HS-5 (cell line): Measurements from ENCODE around the gene SLC22A23.

ENCODE experiments used
- DNase-seq: peaks from one replicate; pipeline ENCODE4 v3.0.0-alpha.2; 2012; ENCODE audit warnings: low read depth

SLC22A23 gene

DNA sequence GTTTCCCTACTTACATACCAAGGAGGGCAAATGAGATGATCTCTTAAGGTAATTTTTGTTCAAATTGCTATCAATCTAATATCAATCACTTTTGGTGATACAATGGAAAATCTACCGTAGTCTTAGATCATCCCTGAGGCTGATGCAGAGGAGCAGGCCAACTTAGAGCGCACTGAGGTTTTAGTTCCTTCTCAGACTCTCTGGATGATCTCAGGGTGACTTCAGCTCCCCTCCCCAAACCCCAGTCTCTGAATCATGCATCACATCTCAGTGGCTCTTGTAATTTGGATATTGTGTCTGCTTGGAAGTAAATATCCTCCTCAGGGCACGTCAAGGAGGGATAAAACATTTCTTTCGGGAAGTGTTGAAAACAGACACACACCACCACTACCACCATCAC is 235.3 kb downstream of the SLC22A23 start:
- no peak for DNase-seq

GRCh38 chr6:3220366-3220765 is 236.5 kb downstream of the SLC22A23 start:
- no peak for DNase-seq
